Fibroblast of villous mesenchyme (primary cell): ENCODE results near the gene ASB5. TPM values are rescaled to one million over a fixed set of nuclear protein-coding genes. Genes with fewer than 3 reads are reported as not detected.

Source experiments
- DNase-seq: peaks from one replicate; pipeline ENCODE4 v3.0.0-alpha.2; 2010; ENCODE audit warnings: low read depth
- H3K4me3 ChIP-seq: 2 replicates; pipeline ENCODE4 v1.5.1; 2011; ENCODE audit warnings: low read depth, mild to moderate bottlenecking, low read length
- total RNA-seq: library from RNA; depleted of rRNA; stranded (reverse); fragments of >200 nt; gene quantifications from 2 replicates; pipeline ENCODE4 v1.2.3, GENCODE V29; 2012
- TF ChIP-seq, protein P1 (sequence below): IDR thresholded peaks from 2 replicates; pipeline ENCODE4 v1.5.1; 2012; ENCODE audit warnings: low read depth, mild to moderate bottlenecking, low read length; ENCODE audit not compliant: insufficient read depth

Gene ASB5
- total RNA-seq, 1 donor = 1.3 TPM

DNA sequence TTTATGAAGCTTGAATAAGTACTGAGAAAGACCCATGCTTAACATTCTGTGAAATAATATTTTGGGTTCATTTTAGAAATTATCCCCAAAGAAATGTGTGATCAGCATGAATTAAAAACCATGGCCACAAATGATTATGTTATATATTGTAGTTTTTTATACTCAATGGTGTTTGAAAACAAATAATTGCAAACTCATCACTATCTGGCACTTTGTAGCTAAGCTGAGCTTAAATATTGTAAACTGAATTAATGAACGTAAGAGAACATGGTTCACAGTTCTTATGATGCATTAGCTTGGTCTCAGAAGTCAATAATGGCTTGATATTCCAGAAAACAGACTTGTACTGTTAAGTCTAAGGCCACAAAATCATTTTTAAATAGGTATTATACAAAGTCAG lies 24.6 kb upstream of the ASB5 start:
- DNase-seq = no peak
- H3K4me3 ChIP-seq = no peak overlapping the region
- TF ChIP-seq, protein P1, sequence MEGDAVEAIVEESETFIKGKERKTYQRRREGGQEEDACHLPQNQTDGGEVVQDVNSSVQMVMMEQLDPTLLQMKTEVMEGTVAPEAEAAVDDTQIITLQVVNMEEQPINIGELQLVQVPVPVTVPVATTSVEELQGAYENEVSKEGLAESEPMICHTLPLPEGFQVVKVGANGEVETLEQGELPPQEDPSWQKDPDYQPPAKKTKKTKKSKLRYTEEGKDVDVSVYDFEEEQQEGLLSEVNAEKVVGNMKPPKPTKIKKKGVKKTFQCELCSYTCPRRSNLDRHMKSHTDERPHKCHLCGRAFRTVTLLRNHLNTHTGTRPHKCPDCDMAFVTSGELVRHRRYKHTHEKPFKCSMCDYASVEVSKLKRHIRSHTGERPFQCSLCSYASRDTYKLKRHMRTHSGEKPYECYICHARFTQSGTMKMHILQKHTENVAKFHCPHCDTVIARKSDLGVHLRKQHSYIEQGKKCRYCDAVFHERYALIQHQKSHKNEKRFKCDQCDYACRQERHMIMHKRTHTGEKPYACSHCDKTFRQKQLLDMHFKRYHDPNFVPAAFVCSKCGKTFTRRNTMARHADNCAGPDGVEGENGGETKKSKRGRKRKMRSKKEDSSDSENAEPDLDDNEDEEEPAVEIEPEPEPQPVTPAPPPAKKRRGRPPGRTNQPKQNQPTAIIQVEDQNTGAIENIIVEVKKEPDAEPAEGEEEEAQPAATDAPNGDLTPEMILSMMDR = no peak

DNA sequence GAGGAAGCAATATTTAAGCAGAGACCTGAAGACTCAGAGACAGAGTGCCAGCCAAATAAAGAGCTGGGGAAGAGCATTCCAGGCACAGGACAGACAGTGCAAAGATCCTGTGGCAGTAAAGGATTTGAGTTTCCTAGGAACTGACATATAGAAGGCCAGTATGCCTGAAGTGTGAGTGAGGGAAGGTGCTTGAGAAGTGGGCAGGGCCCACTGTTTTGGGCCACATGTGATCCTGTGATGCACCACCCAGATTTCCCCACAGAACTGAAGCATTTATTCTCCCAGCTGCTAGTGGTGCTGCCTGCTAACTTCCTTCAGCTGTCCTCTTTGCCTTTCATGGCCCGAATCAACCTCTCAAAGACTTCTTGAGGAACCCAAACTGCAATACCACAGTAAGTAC lies 23.9 kb upstream of the ASB5 start:
- no peak for DNase-seq
- no peak overlapping the region for H3K4me3 ChIP-seq
- TF ChIP-seq, protein P1 = no peak

DNA sequence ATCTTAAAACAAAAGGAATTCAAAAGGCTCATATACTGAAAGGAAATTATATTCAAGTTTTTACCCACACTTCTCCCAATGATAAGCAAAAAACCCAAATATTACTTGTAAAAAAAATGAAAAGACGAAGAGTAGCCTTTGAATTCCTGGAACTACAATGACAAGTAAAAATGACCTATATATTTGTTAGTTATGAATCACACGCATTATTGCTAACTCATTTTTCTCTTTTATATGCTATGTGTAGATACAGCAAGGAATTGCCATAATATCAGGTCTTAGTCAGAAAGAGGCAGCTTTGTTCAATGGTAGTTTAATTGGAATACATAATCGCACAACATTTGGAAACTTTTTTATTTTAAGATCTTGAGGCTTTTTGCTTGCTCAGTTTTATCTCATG lies 22.7 kb upstream of the ASB5 start:
- TF ChIP-seq, protein P1 = no peak
- DNase-seq = no peak

DNA sequence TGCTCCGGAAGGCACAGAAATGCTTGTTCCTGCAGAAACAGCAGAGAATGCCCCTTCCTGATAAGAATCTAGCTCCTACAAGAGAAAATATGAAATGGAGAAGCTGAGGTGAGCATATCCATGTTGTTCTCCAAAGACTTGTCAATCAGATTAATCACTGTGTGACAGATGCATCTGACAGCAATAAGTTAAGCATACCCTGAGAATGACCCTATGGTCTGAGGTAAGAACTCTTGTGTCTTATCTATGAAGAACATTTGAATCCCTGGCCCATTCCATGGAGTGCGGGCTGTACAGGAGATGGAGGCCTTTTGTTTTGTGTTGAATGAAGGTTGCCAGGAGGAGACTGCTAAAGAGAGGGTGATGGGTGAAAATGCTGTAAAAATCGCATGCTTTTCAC lies 21.5 kb upstream of the ASB5 start:
- no peak for DNase-seq
- TF ChIP-seq, protein P1 = no peak
- H3K4me3 ChIP-seq = no peak overlapping the region

More for the DNA sequence above, 22.7 kb upstream of the ASB5 start:
- no peak overlapping the region for H3K4me3 ChIP-seq

DNA sequence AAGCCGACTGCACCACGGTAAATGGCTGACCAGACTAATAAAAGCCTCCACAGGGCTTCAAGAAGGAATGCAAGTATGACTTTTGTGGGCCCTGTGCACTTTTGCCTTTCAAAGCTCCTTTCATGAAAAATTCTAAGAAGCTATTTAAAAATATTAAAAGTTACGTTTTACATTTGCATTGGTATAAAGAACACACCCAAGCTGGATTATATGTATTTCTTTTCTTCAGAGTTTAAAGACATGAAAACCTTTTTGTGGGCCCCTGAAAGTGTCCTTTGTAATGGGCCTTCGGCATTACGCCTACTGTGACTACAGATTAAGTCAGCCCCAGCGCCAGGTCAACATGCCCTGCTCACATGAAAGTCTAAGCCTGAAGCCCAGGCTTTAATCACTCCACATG lies 20.5 kb upstream of the ASB5 start:
- DNase-seq = no peak
- no peak overlapping the region for H3K4me3 ChIP-seq
- TF ChIP-seq, protein P1 = no peak

DNA sequence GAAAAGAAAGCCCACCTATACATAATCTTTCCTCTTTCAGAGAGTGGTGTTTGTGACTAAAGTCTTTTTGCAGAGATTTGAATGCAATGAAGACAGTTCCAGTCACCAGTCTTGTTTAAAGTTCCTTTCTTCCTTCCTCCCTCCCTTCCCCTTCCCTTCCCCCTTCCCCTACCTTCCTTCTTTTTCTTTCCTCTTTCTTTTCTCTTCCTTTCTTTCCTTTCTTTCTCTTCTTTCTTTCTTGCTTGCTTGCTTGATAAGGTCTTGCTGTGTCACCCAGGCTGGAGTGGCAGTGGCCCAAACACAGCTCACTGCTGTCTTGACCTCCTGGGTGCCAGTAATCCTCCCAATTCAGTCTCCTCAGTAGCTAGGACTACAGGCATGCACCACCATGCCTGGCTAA lies 19.0 kb upstream of the ASB5 start:
- H3K4me3 ChIP-seq = no peak overlapping the region
- no peak for DNase-seq
- TF ChIP-seq, protein P1 = no peak

DNA sequence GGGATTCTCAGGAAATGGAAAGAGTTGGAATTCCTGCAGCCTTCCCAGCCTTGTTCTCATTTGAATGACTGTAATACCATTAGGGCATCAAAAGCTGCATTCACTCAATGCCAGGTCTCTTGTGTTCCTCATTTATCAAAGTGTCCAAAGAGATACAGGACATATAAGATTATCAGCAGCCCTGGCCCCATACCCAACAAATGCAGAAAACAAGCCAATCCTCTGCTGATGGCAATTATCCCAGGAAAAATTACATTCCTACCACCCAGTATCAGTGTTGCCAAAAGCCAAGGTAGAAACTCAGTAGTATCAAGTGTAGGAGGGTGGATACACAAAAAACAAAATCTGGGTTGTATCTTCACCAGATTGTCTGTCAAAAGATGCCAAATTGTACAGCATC lies 18.5 kb upstream of the ASB5 start:
- H3K4me3 ChIP-seq = no peak overlapping the region
- no peak for DNase-seq
- TF ChIP-seq, protein P1 = no peak
